ENCODE results near the gene ABCC8.

ABCC8 gene

GRCh38 chr11:17408641-17409040 lies 68.0 kb downstream of the ABCC8 start:
- no peak overlapping the region for H3K4me3 ChIP-seq (ENCODE audit: low read depth, low read length)
- no peak for TF ChIP-seq CTCF (IDR thresholded peaks at IDR 0.05; ENCODE audit: borderline replicate concordance, insufficient read depth, low read depth, low read length)

DNA sequence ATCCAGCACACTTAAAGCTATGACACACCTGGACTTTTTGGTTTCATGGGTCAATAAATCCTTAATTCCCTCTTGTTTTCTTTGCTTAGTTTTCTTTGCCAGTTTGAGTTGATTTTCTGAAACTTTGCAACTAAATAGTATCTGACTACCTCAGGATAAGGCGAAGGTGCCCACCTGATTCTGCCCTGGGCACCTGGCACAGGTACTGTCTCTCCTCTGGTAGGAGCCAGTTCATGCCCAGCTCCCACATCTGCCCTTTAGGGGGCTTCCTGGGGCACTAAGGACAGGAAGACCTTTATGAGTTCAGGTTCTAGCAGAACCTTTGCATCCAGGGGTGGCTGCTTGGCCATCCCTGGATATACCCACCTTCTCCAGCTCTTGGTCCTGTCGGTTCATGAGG lies 68.6 kb downstream of the ABCC8 start:
- TF ChIP-seq CTCF (IDR thresholded peaks at IDR 0.05; ENCODE audit: borderline replicate concordance, insufficient read depth, low read depth, low read length): no peak
- no peak overlapping the region for H3K4me3 ChIP-seq (ENCODE audit: low read depth, low read length)

- TF ChIP-seq CTCF (IDR thresholded peaks at IDR 0.05; ENCODE audit: borderline replicate concordance, insufficient read depth, low read depth, low read length): no peak
- H3K4me3 ChIP-seq (ENCODE audit: low read depth, low read length): no peak overlapping the region
Observed at GRCh38 chr11:17407575-17407974, 69.1 kb downstream of the ABCC8 start.

GRCh38 chr11:17406818-17407149 lies 69.9 kb downstream of the ABCC8 start:
- TF ChIP-seq CTCF (IDR thresholded peaks at IDR 0.05; ENCODE audit: borderline replicate concordance, insufficient read depth, low read depth, low read length): no peak
- no peak overlapping the region for H3K4me3 ChIP-seq (ENCODE audit: low read depth, low read length)

DNA sequence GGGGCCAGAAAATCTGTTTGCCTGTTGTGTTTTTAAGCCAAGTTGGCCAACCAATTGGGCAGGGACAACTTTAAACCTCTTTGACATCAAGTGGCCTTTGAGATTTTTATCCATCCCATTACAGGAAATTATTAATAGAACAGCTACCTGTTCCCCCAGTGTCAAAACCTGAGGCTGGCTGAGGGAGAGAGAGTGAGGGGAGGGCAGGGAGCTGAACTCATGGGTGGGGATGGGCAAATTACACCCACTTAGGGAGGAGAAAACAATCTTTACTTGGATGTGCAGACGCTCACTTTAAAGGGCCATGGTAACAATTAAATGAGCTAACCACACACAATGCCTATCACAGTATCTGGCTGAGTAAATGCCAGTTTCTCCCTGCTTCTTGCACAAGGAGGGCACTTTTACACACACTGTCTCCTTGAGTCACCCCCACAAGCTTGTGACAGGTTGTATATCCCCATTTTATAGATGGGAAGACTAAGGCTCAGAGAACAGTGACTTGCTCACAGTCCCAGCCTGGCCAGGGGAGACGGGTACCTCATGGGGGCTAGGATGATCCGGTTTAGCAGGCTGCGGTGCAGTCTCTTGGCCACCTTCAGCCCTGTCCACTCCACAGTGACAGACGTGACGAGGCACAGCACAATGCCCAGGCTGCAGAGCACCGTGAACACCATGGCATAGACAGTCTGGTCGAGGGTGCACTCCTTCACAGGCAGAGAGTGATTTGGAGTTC lies 70.4 kb downstream of the ABCC8 start:
- TF ChIP-seq CTCF (IDR thresholded peaks at IDR 0.05; ENCODE audit: borderline replicate concordance, insufficient read depth, low read depth, low read length): no peak
- no peak overlapping the region for H3K4me3 ChIP-seq (ENCODE audit: low read depth, low read length)

- H3K4me3 ChIP-seq (ENCODE audit: low read depth, low read length): no peak overlapping the region
Observed at GRCh38 chr11:17405232-17406005, 71.2 kb downstream of the ABCC8 start.

More at GRCh38 chr11:17405232-17406005, 71.2 kb downstream of the ABCC8 start:
- TF ChIP-seq CTCF (IDR thresholded peaks at IDR 0.05; ENCODE audit: borderline replicate concordance, insufficient read depth, low read depth, low read length): no peak

All from GM12875 (cell line).